ENCODE data around the gene SNX10. TPM values are rescaled to one million over a fixed set of nuclear protein-coding genes. Genes with fewer than 3 reads are reported as not detected.

The SNX10 gene
- total RNA-seq, 1 donor from 2014 or later: 23.6 TPM

GRCh38 chr7:26375726-26376174 is 84.1 kb downstream of the SNX10 start:
- Histone ChIP-seq H3K27me3 (ENCODE audit: control insufficient read depth, insufficient read depth, low read length) (no peaks in the 10 kb centered on the region), H3K36me3 (ENCODE audit: control insufficient read depth, insufficient read depth, low read length) (no peaks in the 10 kb centered on the region), H3K4me3 (ENCODE audit: low read depth, low read length) (peak overlapping the region; percentile 76)
- TF ChIP-seq CTCF (IDR thresholded peaks at IDR 0.05; ENCODE audit: insufficient read depth, low read length, poor library complexity, severe bottlenecking): no peak
- no peak for DNase-seq (ENCODE audit: low read depth)

DNA sequence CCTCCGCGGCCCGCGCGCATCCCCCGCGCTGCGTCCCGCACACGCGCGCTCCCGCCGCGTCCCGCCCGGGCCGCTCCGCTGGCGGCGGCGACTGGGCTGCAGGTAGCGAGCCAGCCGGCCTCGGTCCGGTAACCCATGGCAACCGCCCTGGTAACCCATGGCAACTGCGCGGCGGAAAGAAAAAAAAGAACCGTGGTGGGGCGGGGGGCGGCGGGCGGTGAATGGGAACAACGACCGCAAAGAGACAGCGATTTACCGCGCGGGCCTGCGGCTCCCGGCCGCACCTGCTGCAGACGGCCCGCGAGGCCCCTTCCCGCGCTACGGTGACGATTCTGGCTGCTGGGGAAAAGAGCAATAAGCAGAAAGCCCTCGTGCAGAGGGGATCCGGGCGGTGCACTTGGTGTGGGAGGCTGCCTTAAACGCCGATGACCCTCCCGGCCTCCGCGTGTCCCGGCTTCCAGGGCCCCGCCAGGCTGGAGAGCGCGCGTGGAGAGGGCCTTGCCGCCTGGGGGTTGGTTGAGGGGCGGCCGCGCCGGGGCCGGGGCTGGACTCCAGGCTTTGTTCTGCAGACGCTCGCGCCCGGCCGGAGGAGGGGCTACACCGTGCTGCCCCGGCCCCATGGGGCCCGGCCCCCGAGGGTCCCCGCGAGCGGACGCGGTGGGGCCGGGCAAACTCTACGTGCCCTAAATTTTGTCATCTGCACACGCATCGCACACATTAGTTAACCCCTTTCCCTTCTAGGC is 84.7 kb downstream of the SNX10 start:
- Histone ChIP-seq H3K4me3 (ENCODE audit: low read depth, low read length) (peak overlapping the region; percentile 76), H3K27me3 (ENCODE audit: control insufficient read depth, insufficient read depth, low read length) (no peaks in the 10 kb centered on the region), H3K36me3 (ENCODE audit: control insufficient read depth, insufficient read depth, low read length) (no peaks in the 10 kb centered on the region)
- no peak for TF ChIP-seq CTCF (IDR thresholded peaks at IDR 0.05; ENCODE audit: insufficient read depth, low read length, poor library complexity, severe bottlenecking)
- DNase-seq (ENCODE audit: low read depth): no peak

DNA sequence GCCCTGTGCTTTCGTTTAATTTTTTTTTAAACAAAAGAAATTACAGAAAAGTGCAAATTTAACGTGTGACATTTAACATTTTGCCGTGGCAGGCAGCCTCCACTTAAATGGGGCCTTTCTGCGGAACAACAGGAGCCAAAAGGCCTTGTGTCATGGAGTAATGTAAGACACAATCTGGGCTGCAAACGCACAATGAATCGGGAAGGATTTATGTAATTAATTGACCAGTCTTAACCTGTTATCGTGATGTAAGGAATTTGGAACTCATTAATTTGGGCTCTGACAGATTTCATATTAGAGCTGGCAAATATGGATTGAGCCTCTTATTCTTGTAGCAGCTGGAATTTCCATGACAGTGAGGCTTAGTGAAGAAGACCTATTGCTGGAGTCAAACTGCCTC is 86.4 kb downstream of the SNX10 start:
- H3K27me3 ChIP-seq (ENCODE audit: control insufficient read depth, insufficient read depth, low read length): no peaks in the 10 kb centered on the region
- no peaks in the 10 kb centered on the region for H3K36me3 ChIP-seq (ENCODE audit: control insufficient read depth, insufficient read depth, low read length)
- TF ChIP-seq CTCF (IDR thresholded peaks at IDR 0.05; ENCODE audit: insufficient read depth, low read length, poor library complexity, severe bottlenecking): no peak
- H3K4me3 ChIP-seq (ENCODE audit: low read depth, low read length): no peak overlapping the region
- DNase-seq (ENCODE audit: low read depth): no peak

DNA sequence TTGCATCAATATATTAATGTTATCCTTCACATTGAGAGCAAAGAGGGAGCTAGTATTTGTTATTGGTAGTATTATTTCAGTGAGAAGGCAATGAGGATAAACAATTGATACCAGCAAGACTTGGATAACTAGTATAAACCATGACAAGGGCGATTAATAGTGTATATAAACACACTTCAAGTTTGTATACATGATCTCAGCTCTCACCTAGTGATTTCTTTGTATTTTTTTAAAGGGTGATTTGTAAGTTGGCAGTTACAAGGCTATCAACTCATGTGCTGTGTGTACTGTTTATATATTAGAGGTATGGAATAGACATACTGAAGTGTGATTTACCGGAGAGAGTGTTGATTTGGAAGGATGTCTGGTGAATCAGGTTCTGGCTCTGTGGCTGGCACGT is 88.0 kb downstream of the SNX10 start:
- Histone ChIP-seq H3K36me3 (ENCODE audit: control insufficient read depth, insufficient read depth, low read length) (no peaks in the 10 kb centered on the region), H3K4me3 (ENCODE audit: low read depth, low read length) (no peak overlapping the region), H3K27me3 (ENCODE audit: control insufficient read depth, insufficient read depth, low read length) (no peaks in the 10 kb centered on the region)
- no peak for TF ChIP-seq CTCF (IDR thresholded peaks at IDR 0.05; ENCODE audit: insufficient read depth, low read length, poor library complexity, severe bottlenecking)
- DNase-seq (ENCODE audit: low read depth): no peak

GRCh38 chr7:26381476-26382353 is 90.1 kb downstream of the SNX10 start:
- no peak overlapping the region for H3K4me3 ChIP-seq (ENCODE audit: low read depth, low read length)
- TF ChIP-seq CTCF (IDR thresholded peaks at IDR 0.05; ENCODE audit: insufficient read depth, low read length, poor library complexity, severe bottlenecking): no peak
- DNase-seq (ENCODE audit: low read depth): no peak
- no peaks in the 10 kb centered on the region for H3K36me3 ChIP-seq (ENCODE audit: control insufficient read depth, insufficient read depth, low read length)
- H3K27me3 ChIP-seq (ENCODE audit: control insufficient read depth, insufficient read depth, low read length): no peaks in the 10 kb centered on the region
